ENCODE results near the gene IKZF3. TPM values are rescaled to one million over a fixed set of nuclear protein-coding genes. Genes with fewer than 3 reads are reported as not detected.
"Not testable (repeated sequence)": the region's sequence is repeated elsewhere in the genome, so short reads cannot be mapped to it uniquely, and the experiment has no call there.

IKZF3 gene
- total RNA-seq, 1 donor: not detected

- no peak for TF ChIP-seq CTCF (IDR thresholded peaks at IDR 0.05; ENCODE audit: insufficient read depth, low read length)
- H3K4me3 ChIP-seq (ENCODE audit: low read depth, low read length): no peak overlapping the region
- no peak for DNase-seq (ENCODE audit: low read depth)
Measured at GRCh38 chr17:39765175-39765574, 98.9 kb downstream of the IKZF3 start.

GRCh38 chr17:39764171-39764570 lies 99.9 kb downstream of the IKZF3 start:
- not testable (repeated sequence) for DNase-seq (ENCODE audit: low read depth); H3K4me3 ChIP-seq (ENCODE audit: low read depth, low read length)

- peak; percentile 47 for DNase-seq (ENCODE audit: low read depth)
- no peak overlapping the region for H3K4me3 ChIP-seq (ENCODE audit: low read depth, low read length)
- TF ChIP-seq CTCF (IDR thresholded peaks at IDR 0.05; ENCODE audit: insufficient read depth, low read length): no peak
Measured at GRCh38 chr17:39763051-39763820, 100.9 kb downstream of the IKZF3 start.

- no peak for DNase-seq (ENCODE audit: low read depth)
- TF ChIP-seq CTCF (IDR thresholded peaks at IDR 0.05; ENCODE audit: insufficient read depth, low read length): no peak
- no peak overlapping the region for H3K4me3 ChIP-seq (ENCODE audit: low read depth, low read length)
Measured at GRCh38 chr17:39761861-39762496, 102.1 kb downstream of the IKZF3 start.

- DNase-seq (ENCODE audit: low read depth): no peak
- H3K4me3 ChIP-seq (ENCODE audit: low read depth, low read length): no peak overlapping the region
- no peak for TF ChIP-seq CTCF (IDR thresholded peaks at IDR 0.05; ENCODE audit: insufficient read depth, low read length)
Measured at GRCh38 chr17:39759204-39759603, 104.9 kb downstream of the IKZF3 start.

- H3K4me3 ChIP-seq (ENCODE audit: low read depth, low read length): no peak overlapping the region
- DNase-seq (ENCODE audit: low read depth): no peak
- TF ChIP-seq CTCF (IDR thresholded peaks at IDR 0.05; ENCODE audit: insufficient read depth, low read length): no peak
Measured at GRCh38 chr17:39757931-39758873, 105.9 kb downstream of the IKZF3 start.
